ENCODE measurements around the gene RDH5.
A peak's percentile ranks its signal among the peaks of the same experiment; 100 is the strongest.

RDH5 gene

DNA sequence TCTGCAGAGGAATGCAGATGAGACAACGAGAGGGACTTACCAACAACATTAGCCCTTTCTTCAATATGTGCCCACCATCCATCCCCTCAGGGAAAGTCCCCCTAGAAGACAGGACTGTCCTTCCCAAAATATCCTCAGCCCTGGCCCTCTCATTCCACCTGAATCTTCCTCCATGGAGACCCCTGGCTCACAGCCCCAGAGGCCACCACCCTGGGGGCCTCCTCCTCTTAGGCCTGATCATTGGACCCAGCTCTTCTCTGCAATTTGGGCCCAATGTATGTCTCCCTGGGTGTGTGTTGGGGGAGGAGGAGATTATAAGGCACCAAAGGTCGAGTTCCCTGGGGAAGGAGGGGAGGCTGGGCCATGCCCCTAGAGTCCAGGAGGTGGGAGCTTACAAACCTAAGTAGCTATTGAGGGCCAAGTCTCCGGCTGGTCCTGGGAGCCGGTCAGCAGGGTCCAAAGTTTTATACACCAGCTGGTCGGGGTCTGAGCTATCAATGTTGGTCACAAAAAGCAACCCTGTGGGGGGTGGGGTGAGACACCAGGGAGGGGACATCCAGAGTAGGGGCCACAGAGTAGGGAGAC lies 20.6 kb upstream of the RDH5 start:
- DNase-seq (ENCODE audit: low read depth): no peak
- TF ChIP-seq CTCF (IDR thresholded peaks at IDR 0.05; ENCODE audit: control insufficient read depth, extremely low read depth, insufficient read depth): no peak

GRCh38 chr12:55700255-55701018 lies 19.8 kb upstream of the RDH5 start:
- DNase-seq (ENCODE audit: low read depth): no peak
- no peak overlapping the region for H3K4me3 ChIP-seq (ENCODE audit: low read depth, low read length)
- TF ChIP-seq CTCF (IDR thresholded peaks at IDR 0.05; ENCODE audit: control insufficient read depth, extremely low read depth, insufficient read depth): no peak

More for the DNA sequence above, 20.6 kb upstream of the RDH5 start:
- no peak overlapping the region for H3K4me3 ChIP-seq (ENCODE audit: low read depth, low read length)

GRCh38 chr12:55702861-55703260 lies 17.3 kb upstream of the RDH5 start:
- H3K4me3 ChIP-seq (ENCODE audit: low read depth, low read length): no peak overlapping the region
- DNase-seq (ENCODE audit: low read depth): no peak
- TF ChIP-seq CTCF (IDR thresholded peaks at IDR 0.05; ENCODE audit: control insufficient read depth, extremely low read depth, insufficient read depth): no peak

- TF ChIP-seq CTCF (IDR thresholded peaks at IDR 0.05; ENCODE audit: control insufficient read depth, extremely low read depth, insufficient read depth): no peak
- no peak overlapping the region for H3K4me3 ChIP-seq (ENCODE audit: low read depth, low read length)
These were observed 16.9 kb upstream of the RDH5 start for GRCh38 chr12:55703288-55703687.

GRCh38 chr12:55703901-55704761 lies 16.1 kb upstream of the RDH5 start:
- no peak for TF ChIP-seq CTCF (IDR thresholded peaks at IDR 0.05; ENCODE audit: control insufficient read depth, extremely low read depth, insufficient read depth)
- H3K4me3 ChIP-seq (ENCODE audit: low read depth, low read length): no peak overlapping the region
- no peak for DNase-seq (ENCODE audit: low read depth)

More at GRCh38 chr12:55703288-55703687, 16.9 kb upstream of the RDH5 start:
- peak; percentile 23 for DNase-seq (ENCODE audit: low read depth)

DNA sequence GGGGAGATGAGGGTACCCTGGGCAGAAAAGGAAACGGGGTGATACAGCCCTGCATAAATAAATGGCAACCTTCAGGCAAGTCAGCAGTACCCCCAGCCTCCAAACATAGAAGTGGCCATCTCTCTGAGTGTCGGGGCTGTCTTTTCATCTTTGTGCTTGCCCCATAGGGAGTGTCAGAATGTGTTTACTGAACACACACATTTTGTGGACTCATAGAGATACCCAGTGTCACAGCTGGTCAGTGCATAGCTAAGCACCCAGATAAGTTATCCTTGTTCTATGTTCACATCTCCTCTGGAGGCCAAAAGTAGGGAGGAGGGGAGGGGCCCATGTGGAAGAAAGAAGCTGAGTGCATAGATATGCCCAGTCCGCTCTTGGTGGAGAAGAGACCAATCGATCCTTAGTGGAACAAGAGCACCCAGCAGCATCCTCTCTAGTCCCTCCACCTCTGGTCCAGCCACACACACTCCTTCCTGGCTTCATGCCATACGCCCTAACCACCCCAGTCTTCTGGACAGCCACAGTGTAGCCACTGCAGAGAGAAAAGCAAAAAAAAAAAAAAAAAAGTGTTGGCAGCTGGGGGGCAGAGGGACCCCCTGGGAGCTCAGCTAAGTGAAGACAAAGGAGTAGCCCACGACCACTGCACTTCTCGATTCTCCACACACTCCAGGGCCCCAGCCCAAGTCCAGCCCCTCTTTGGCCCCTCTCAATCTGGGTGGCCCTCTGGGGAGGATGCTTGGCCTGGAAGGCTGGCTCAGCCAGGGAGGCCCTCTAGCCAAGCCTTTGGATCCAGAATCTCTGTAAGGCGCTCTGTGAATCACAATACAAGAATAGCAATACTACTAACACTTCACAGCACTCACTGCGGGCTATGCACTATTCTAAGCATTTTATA lies 15.1 kb upstream of the RDH5 start:
- no peak for TF ChIP-seq CTCF (IDR thresholded peaks at IDR 0.05; ENCODE audit: control insufficient read depth, extremely low read depth, insufficient read depth)
- no peak for DNase-seq (ENCODE audit: low read depth)
- H3K4me3 ChIP-seq (ENCODE audit: low read depth, low read length): no peak overlapping the region

All from LNCaP clone FGC (cell line).